ENCODE results near the gene TMEM175.

Gene TMEM175

GRCh38 chr4:884259-884658 lies 48.0 kb upstream of the TMEM175 start:
- H4K20me1 ChIP-seq (ENCODE audit: insufficient read depth, low read length, poor library complexity, severe bottlenecking) = no peaks in the 10 kb centered on the region
- TF ChIP-seq EZH2phosphoT487 (IDR thresholded peaks at IDR 0.05; ENCODE audit: borderline replicate concordance) (no peak), CTCF (conservative IDR thresholded peaks at IDR 0.05; ENCODE audit: low read length) (no peak)
- no peaks in the 10 kb centered on the region for H3K9me3 ChIP-seq (ENCODE audit: insufficient read depth, low read depth, low read length)
- no peaks in the 10 kb centered on the region for H3K79me2 ChIP-seq (ENCODE audit: insufficient read depth, low read length)
- no peaks in the 10 kb centered on the region for H3F3A ChIP-seq (ENCODE audit: low read depth)
- H2AFZ ChIP-seq (ENCODE audit: low read length) = no peak overlapping the region
- no peak overlapping the region for H3K9ac ChIP-seq (ENCODE audit: low read depth, low read length, poor library complexity, severe bottlenecking)
- H3K36me3 ChIP-seq (ENCODE audit: insufficient read depth, low read length) = peaks cover 43% of the 10 kb centered on the region; the same call in 1 of the 2 replicates
- H3K4me2 ChIP-seq (ENCODE audit: low read depth, low read length, poor library complexity, severe bottlenecking) = no peak overlapping the region
- no peak overlapping the region for H3K4me3 ChIP-seq (ENCODE audit: low read length, poor library complexity, severe bottlenecking)
- H3K9me2 ChIP-seq (replicated peaks; ENCODE audit: low read depth, low read length) = no peaks in the 10 kb centered on the region
- no peaks in the 10 kb centered on the region for H3K27me3 ChIP-seq (ENCODE audit: insufficient read depth, low read length, poor library complexity, severe bottlenecking)
- no peaks in the 10 kb centered on the region for H3K4me1 ChIP-seq (ENCODE audit: insufficient read depth, low read length, poor library complexity, severe bottlenecking)

- no peak overlapping the region for H3K4me3 ChIP-seq (ENCODE audit: low read length, poor library complexity, severe bottlenecking)
- TF ChIP-seq CTCF (conservative IDR thresholded peaks at IDR 0.05; ENCODE audit: low read length) (no peak), EZH2phosphoT487 (IDR thresholded peaks at IDR 0.05; ENCODE audit: borderline replicate concordance) (no peak)
- H3K79me2 ChIP-seq (ENCODE audit: insufficient read depth, low read length) = no peaks in the 10 kb centered on the region
- H2AFZ ChIP-seq (ENCODE audit: low read length) = no peak overlapping the region
- H3K9me3 ChIP-seq (ENCODE audit: insufficient read depth, low read depth, low read length) = no peaks in the 10 kb centered on the region
- no peaks in the 10 kb centered on the region for H3F3A ChIP-seq (ENCODE audit: low read depth)
- no peak overlapping the region for H3K9ac ChIP-seq (ENCODE audit: low read depth, low read length, poor library complexity, severe bottlenecking)
- H3K27me3 ChIP-seq (ENCODE audit: insufficient read depth, low read length, poor library complexity, severe bottlenecking) = no peaks in the 10 kb centered on the region
- peaks cover 49% of the 10 kb centered on the region; the same call in 1 of the 2 replicates for H3K36me3 ChIP-seq (ENCODE audit: insufficient read depth, low read length)
- no peaks in the 10 kb centered on the region for H4K20me1 ChIP-seq (ENCODE audit: insufficient read depth, low read length, poor library complexity, severe bottlenecking)
- H3K9me2 ChIP-seq (replicated peaks; ENCODE audit: low read depth, low read length) = no peaks in the 10 kb centered on the region
- H3K4me2 ChIP-seq (ENCODE audit: low read depth, low read length, poor library complexity, severe bottlenecking) = no peak overlapping the region
- no peaks in the 10 kb centered on the region for H3K4me1 ChIP-seq (ENCODE audit: insufficient read depth, low read length, poor library complexity, severe bottlenecking)
Observed at GRCh38 chr4:884896-885295, 47.4 kb upstream of the TMEM175 start.

GRCh38 chr4:885353-885752 lies 46.9 kb upstream of the TMEM175 start:
- Histone ChIP-seq H3K4me1 (ENCODE audit: insufficient read depth, low read length, poor library complexity, severe bottlenecking) (no peaks in the 10 kb centered on the region), H3K4me3 (ENCODE audit: low read length, poor library complexity, severe bottlenecking) (no peak overlapping the region), H3K9ac (ENCODE audit: low read depth, low read length, poor library complexity, severe bottlenecking) (no peak overlapping the region), H3K4me2 (ENCODE audit: low read depth, low read length, poor library complexity, severe bottlenecking) (no peak overlapping the region), H3K9me2 (replicated peaks; ENCODE audit: low read depth, low read length) (no peaks in the 10 kb centered on the region), H3K36me3 (ENCODE audit: insufficient read depth, low read length) (peaks cover 54% of the 10 kb centered on the region; the same call in 1 of the 2 replicates), H2AFZ (ENCODE audit: low read length) (no peak overlapping the region), H3F3A (ENCODE audit: low read depth) (no peaks in the 10 kb centered on the region), H3K79me2 (ENCODE audit: insufficient read depth, low read length) (no peaks in the 10 kb centered on the region), H4K20me1 (ENCODE audit: insufficient read depth, low read length, poor library complexity, severe bottlenecking) (no peaks in the 10 kb centered on the region), H3K27me3 (ENCODE audit: insufficient read depth, low read length, poor library complexity, severe bottlenecking) (no peaks in the 10 kb centered on the region), H3K9me3 (ENCODE audit: insufficient read depth, low read depth, low read length) (no peaks in the 10 kb centered on the region)
- TF ChIP-seq CTCF (conservative IDR thresholded peaks at IDR 0.05; ENCODE audit: low read length) = no peak
- TF ChIP-seq EZH2phosphoT487 (IDR thresholded peaks at IDR 0.05; ENCODE audit: borderline replicate concordance) = no peak

Data from Loucy (cell line).